Fibroblast of skin of left biceps (primary cell): ENCODE data around the gene ARMC5.

Experiments
- DNase-seq, 2 experiments: peaks; one replicate each; pipeline ENCODE4 v3.0.0-alpha.2; 2013; ENCODE audit warnings: low read depth in 2 of 2

ARMC5 gene

GRCh38 chr16:31461201-31461920, 2.1 kb downstream of the ARMC5 start:
- DNase-seq: no peak

DNA sequence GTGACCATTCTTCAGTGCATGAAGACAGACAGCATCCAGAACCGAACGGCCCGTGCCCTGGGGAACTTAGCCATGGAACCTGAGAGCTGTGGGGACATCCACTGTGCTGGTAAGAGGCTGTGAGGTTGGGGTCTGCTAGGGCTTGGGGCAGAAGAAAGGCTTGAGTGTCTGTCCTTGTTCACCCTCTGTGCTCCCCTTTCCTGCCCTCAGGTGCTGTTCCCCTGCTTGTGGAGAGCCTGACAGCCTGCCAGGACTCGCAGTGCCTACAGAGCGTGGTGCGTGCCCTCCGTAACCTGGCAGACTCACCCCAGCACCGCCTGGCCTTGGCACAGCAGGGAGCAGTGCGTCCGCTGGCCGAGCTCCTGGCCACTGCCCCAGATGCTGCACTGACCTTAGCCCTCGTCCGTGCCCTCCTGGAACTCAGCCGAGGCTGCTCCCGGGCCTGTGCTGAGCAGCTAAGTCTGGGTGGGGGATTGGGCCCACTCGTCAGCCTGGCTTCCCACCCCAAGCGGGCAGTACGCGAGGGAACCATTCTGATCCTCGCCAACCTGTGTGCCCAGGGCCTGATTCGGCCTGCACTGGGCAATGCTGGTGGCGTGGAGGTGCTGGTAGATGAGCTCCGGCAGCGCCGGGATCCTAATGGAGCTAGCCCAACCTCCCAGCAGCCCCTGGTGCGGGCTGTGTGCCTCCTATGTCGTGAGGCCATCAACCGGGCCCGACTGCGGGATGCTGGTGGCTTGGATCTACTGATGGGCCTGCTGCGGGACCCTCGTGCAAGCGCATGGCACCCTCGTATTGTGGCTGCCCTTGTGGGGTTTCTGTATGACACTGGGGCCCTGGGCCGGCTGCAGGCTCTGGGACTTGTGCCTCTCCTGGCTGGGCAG, 2.9 kb downstream of the ARMC5 start:
- no peak for DNase-seq

GRCh38 chr16:31464348-31464769, 5.1 kb downstream of the ARMC5 start:
- DNase-seq: no peak

DNA sequence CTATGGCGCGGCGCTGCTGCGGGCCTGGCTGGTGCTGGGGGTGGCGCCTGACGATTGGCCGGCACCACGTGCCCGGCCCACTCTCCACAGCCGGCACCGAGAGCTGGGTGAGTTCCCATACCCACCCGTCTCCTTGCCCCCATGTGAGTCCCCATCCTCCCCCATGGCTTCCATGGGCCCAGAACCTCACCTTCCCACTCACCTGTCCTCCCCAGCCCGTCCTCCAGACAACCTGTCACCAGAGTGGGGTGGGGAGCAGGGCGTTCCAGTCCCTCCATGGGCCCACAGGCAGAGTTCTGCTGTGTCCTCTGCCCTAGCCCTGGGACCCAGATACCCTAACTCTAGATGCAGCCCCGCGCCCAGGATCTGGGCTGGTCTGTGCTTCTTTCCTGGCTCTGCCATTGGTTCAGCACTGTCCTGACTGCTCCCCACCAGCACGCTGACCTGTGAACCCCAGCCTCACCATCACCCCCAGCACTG, 5.5 kb downstream of the ARMC5 start:
- no peak for DNase-seq

DNA sequence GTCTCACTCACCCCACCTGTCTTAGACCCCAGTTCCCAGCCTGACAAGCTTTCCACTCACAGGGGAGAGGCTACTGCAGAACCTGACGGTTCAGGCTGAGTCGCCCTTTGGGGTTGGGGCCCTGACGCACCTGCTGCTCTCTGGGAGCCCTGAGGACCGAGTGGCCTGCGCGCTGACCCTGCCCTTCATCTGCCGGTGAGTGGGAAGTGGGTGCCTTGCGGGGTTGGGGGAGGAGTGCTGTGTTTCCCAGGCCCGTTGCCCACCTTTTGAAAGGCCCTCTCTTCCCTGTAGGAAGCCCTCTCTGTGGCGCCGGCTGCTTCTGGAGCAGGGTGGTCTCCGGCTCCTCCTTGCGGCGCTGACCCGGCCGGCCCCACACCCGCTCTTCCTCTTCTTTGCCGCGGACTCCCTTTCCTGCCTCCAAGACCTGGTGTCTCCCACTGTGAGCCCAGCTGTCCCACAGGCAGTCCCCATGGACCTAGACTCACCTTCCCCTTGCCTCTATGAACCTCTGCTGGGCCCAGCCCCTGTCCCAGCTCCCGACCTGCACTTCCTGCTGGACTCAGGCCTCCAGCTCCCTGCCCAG, 6.6 kb downstream of the ARMC5 start:
- DNase-seq: no peak

- DNase-seq: no peak
These were observed 7.1 kb downstream of the ARMC5 start for GRCh38 chr16:31466381-31466841.

DNA sequence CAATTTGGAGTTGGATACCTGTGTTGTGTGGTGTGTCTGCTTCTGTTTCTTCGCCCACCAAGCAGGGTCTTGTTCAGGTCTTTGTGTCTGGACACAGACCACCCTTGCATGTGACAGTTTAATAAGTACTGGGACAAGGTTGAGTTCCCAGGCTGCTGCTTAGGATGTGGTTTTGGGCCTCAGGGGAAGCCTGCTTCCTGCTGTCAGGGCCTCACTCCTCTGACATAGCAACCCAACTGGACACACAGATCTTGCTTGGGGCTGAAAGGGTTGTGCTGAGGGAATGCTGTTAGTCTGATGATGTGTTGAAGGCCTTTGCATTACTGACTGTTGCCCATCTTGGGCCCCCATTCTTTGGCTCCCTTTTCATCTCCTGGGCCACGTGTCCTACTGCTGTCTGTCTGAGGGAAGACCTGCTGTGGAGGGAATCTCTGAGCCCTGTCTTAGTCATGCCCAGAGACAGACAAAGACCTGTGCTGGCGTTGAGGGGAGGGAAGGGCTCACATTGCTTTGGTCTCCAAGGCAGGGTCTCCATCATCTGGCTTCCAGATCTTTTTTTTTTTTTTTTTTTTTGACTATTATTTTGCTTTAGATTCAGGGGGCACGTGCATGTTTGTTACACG, 8.0 kb downstream of the ARMC5 start:
- no peak for DNase-seq

- no peak for DNase-seq
These were observed 8.6 kb downstream of the ARMC5 start for GRCh38 chr16:31467858-31468257.

DNA sequence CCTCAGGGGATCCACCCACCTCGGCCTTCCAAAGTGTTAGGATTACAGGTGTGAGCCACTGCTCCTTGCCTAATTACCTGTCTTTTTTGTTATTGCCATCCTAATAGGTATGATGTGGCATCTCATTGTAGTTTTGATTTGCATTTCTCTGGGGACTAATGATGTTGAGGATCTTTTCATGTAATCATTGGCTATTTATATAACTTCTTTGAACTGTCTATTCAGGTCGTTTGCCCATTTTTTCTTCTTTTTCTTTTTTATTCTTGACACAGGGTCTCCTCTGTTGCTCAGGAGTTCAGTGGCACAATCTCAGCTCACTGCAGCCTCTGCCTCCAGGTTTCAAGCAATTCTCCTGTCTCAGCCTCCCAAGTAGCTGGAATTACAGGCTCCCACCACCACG, 11.3 kb downstream of the ARMC5 start:
- no peak for DNase-seq

GRCh38 chr16:31471241-31471874, 12.1 kb downstream of the ARMC5 start:
- no peak for DNase-seq

GRCh38 chr16:31471875-31472708, 12.8 kb downstream of the ARMC5 start, which contains the start of gene TGFB1I1:
TGFB1I1 (plus strand) TSS chr16:31472152; CDS start chr16:31472189, 37 bp downstream.
- DNase-seq: peak; percentile 69 to 73

GRCh38 chr16:31472709-31473203, 13.5 kb downstream of the ARMC5 start:
- peak; percentile 83 to 85 for DNase-seq

GRCh38 chr16:31473264-31473984, 14.1 kb downstream of the ARMC5 start:
- no peak for DNase-seq

DNA sequence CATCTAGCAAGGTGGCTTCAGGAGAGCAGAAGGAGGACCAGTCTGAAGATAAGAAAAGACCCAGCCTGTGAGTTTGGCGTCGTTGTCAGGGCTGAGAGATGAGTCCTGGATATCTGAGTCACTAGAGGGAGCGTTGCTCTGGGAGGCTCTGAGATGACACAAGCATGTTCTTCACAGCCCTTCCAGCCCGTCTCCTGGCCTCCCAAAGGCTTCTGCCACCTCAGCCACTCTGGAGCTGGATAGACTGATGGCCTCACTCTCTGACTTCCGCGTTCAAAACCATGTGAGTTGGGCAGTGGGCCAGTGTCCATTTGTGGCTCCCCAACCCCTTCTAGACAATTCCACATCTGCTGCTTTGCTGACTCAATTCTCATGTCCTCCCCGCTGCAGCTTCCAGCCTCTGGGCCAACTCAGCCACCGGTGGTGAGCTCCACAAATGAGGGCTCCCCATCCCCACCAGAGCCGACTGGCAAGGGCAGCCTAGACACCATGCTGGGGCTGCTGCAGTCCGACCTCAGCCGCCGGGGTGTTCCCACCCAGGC, 14.9 kb downstream of the ARMC5 start:
- DNase-seq: no peak

DNA sequence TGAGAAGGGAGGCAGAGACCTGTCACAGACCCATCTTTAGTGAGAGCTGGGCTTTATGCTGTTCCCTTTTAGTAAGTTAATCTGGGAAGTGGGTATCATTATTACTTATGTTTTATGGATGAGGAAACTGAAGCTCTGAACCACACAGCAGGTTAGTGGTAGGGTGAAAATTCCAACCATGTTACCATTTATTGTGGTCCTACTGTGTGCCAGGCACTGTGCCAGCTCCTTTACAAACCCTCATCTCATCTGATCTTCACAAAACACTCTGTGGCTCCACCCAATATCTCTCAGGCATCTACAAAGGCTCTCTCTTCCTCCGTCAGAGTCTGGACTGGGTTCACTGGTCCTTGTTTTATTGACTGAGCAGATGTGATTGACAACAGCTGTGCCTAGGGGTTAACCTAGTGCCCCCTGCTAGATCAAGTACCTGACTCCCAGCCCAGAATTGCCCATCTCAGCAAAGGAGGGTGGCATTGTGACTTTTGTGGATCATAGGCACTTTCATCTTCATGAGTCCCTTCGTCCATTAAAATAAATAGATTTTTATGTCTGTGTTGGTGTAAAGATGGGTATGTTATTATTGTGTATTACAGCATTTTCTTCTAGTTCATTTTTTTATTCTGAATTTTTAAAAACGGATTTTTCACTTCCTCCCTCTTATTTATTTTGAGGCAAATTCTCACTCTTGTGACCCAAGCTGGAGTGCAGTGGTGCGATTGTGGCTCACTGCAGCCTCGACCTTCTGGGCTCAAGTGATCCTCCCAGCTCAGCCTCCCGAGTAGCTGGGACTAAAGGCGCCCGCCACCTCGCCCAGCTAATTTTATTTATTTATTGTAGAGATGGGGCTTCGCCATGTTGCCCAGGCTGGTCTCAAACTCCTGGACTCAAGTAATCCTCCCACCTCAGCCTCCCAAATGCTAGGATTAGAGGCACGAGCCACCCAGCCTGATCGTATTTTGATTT, 15.8 kb downstream of the ARMC5 start:
- no peak for DNase-seq

DNA sequence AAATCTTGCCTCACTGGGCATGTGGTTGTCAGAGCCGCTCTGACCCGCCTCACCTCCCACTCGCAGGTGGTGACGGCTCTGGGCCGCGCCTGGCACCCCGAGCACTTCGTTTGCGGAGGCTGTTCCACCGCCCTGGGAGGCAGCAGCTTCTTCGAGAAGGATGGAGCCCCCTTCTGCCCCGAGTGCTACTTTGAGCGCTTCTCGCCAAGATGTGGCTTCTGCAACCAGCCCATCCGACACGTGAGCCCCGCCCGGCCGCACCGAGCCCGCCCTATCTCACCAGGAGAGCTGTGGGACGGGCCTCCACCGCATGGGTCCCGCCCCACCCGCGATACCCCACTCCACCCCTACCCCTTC, 16.6 kb downstream of the ARMC5 start:
- no peak for DNase-seq

DNA sequence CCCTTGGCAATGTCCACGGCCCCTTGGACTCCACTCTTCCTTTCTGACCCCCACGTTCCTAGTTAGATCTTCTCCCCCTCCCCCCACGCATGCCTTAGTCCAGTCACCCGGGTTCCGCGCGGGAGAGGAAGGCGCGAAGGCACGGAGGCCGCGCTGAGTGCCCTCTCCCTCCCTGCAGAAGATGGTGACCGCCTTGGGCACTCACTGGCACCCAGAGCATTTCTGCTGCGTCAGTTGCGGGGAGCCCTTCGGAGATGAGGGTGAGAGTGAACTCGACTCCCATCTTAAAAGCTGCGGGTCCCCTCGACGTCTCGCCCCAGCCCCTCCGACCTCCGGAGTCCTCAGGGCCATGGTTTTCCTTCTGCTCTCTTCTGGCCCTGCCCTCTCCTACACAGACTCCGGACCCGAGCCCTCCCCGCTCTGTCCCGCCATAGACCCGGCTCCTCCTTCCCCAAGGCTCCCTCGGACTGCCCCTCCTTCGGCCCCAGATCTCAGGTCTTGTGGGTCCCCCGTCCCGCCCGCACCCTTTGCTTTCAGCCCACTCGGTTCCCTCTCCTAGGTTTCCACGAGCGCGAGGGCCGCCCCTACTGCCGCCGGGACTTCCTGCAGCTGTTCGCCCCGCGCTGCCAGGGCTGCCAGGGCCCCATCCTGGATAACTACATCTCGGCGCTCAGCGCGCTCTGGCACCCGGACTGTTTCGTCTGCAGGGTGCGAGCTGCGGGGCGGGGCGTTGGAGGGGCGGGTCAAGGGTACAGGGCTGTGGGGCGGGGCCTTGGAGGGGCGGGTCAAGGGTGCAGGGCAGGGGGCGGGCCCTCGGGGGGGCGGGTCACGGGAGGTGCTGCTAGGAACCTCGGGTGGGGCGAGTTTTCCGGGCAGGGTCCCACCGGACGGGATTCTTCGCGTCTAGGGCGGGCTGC, 17.3 kb downstream of the ARMC5 start:
- DNase-seq: no peak
